Activated CD8-positive, alpha-beta memory T cell treated with anti-CD3 and anti-CD28 coated beads, Interleukin-2, amount 50 U/mL, for 48 hours (primary cell): ENCODE results near the gene ALG13.
"Not testable (repeated sequence)": the region's sequence is repeated elsewhere in the genome, so short reads cannot be mapped to it uniquely, and the experiment has no call there.

Experiments
- DNase-seq: peaks from one replicate; pipeline ENCODE4 v3.0.0-alpha.2; 2020

ALG13 gene

DNA sequence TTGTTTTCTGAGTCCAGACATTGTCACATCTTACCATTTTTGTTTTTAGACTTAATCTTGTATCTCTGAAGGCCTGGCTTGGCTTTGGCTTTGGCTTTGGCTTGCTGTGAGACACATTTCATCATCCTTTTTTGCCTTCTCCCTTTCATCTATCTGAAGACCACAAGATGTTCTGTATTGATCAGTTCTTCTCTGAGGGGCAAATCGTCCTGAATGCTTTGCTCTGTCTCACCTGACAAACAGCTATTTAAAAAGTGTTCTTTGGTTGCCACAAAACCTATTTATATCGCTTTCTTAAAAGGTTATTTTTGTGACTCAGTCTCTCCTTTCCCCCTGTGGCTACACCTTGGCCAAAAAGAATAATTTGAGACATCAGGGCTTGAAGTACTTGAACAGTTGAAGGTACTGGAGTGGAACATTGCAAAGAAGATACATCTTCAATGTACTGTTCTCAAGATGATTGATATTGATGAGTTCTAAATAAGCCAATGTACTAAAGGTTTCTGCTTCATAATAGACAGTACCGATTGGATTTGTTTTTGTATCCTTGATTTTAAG, 80.7 kb downstream of the ALG13 start:
- DNase-seq, result no peak

DNA sequence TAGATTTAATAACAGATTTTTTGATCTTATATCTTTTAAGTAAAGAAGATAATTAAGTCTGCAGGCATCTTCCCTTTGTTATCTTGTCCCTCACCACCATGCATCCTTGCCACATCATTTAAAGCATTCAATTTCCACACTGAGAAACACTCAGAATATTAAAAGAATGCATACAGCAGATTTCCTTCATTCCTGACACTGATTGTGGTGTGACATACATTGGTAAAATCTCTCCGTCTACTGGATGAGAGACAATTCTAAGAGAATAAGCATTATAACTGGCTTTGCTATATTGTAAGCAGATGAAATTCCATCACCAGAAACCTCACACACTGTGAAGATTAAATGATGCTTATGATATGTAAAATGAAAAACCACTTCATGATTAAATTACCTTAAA, 97.6 kb downstream of the ALG13 start:
- DNase-seq, result no peak

DNA sequence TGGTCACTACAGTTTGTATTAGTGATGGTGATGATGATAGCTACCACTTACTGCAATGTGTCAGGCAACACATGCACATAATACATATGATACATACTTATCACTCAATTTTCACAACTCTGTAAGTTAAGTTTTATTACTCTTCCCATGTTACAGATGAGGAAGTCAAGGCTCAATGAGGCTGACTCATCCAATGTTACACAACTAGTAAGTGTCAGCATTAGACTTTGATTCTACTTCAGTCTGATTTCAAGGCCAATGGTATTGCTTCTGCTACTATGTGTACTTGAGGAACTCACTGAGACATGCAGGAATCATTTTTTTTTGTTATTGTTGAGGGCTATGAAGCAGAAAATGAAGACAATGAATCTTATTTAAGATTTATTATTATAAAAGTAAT, 98.6 kb downstream of the ALG13 start:
- DNase-seq, result no peak

DNA sequence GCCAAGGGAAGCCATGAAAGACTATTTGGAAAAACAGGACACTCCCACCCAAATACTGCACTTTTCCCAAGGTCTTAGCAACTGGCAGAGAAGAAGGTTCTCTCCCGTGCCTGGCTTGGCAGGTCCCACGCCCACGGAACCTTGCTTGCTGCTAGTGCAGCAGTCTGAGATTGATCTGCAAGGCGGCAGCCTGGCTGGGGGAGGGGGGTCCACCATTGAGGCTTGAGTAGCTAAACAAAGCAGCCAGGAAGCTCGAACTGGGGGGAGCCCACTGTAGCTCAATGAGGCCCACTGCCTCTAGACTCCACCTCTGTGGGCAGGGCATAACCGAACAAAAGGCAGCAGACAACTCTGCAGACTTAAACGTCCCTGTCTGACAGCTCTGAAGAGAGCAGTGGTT, 103.7 kb downstream of the ALG13 start:
- no peak for DNase-seq

DNA sequence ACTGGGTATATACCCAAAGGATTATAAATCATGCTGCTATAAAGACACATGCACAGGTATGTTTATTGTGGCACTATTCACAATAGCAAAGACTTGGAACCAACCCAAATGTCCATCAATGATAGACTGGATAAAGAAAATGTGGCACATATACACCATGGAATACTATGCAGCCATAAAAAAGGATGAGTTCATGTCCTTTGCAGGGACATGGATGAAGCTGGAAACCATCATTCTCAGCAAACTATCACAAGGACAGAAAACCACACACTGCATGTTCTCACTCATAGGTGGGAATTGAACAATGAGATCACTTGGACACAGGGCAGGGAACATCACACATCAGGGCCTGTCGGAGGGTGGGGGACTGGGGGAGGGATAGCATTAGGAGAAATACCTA, 109.1 kb downstream of the ALG13 start:
- not testable (repeated sequence) for DNase-seq
